Stimulated activated CD4-positive, alpha-beta T cell treated with anti-CD3 and anti-CD28 coated beads, Interleukin-1b, Interleukin-23, amount 100 ng/mL, for 48 hours (primary cell): ENCODE results near the gene CHRNA1.
"Not testable (repeated sequence)": the region's sequence is repeated elsewhere in the genome, so short reads cannot be mapped to it uniquely, and the experiment has no call there.

Experiments used
- DNase-seq: peaks from one replicate; pipeline ENCODE4 v3.0.0-alpha.2; 2020

The CHRNA1 gene

DNA sequence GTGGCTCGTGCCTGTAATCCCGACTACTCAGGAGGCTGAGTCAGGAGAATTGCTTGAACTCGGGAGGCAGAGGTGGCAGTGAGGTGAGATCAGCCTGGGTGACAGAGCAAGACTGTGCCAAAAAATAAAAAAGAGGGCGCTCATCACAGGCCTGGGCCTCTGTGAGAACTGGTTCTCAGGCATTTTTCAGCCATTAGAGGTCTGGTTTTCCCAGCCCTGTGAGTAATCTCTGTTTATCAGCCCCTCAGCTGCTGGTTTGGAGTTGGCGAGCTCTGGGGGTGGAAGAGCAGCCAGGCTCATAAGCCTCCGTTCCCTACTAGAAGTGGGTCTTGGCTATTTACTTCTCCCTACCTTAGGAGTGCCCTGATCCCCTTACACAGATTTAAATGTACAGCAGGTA lies 53.1 kb downstream of the CHRNA1 start:
- DNase-seq, result no peak

GRCh38 chr2:174709416-174710004 lies 54.8 kb downstream of the CHRNA1 start:
- not testable (repeated sequence) for DNase-seq

DNA sequence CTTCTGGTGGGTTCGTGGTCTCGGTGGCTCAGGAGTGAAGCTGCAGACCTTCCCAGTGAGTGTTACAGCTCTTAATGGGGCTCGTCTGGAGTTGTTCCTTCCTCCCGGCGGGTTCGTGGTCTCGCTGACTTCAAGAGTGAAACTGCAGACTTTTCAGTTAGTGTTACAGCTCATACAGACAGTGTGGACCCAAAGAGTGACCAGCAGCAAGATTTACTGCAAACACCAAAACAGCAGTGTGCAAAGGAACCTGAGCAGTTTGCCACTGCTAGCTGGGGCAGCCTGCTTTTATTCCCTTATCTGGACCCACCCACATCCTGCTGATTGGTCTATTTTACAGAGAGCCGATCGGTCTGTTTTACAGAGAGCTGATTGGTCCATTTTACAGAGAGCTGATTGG lies 55.6 kb downstream of the CHRNA1 start:
- no peak for DNase-seq

DNA sequence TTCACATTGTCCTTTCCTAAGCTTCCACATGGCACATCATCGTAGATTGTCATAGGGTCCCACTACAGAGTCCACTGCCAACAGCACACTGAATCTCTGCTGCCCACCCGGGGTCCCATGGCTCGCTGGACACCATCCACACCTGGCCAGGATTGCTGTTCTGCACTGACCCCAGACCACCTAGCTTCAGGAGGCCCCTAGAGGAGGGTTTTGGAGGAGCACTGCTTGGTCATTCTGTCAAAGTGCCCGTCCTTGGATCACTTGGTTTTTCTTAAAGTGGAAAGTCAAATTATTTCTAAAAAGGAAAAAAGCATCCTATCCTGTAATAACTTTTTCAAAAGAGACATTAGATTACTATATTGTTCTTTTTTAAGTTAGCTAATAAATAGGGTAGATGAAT lies 59.0 kb downstream of the CHRNA1 start:
- no peak for DNase-seq

- no peak for DNase-seq
Measured at GRCh38 chr2:174704642-174705041, 59.6 kb downstream of the CHRNA1 start.

- DNase-seq, result no peak
Measured at GRCh38 chr2:174704061-174704460, 60.2 kb downstream of the CHRNA1 start.

GRCh38 chr2:174703430-174703829 lies 60.8 kb downstream of the CHRNA1 start:
- DNase-seq, result no peak

DNA sequence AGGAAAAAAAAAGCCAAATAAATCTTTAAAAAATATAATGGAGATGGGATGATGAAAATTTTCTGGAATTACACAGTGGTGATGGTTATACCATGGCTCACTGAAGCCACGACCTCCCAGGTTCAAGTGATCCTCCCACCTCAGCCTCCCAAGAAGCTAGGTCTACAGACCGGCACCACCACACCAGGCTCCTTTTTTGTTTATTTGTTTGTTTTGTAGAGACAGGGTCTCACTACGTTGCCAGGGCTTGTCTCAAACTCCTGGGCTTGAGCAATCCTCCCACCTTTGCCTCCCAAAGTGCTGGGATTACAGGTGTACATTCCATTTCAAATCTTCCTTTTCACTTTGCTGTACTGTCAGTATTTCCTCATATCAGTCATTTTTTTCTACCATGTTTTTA lies 61.7 kb downstream of the CHRNA1 start:
- no peak for DNase-seq

- DNase-seq, result no peak
Measured at GRCh38 chr2:174699993-174700766, 64.1 kb downstream of the CHRNA1 start.
